ENCODE data around the gene PRLH. TPM values are rescaled to one million over a fixed set of nuclear protein-coding genes. Genes with fewer than 3 reads are reported as not detected.
"Not testable (repeated sequence)": the region's sequence is repeated elsewhere in the genome, so short reads cannot be mapped to it uniquely, and the experiment has no call there.

Gene PRLH
- total RNA-seq, 1 donor from 2014 or later: not detected

DNA sequence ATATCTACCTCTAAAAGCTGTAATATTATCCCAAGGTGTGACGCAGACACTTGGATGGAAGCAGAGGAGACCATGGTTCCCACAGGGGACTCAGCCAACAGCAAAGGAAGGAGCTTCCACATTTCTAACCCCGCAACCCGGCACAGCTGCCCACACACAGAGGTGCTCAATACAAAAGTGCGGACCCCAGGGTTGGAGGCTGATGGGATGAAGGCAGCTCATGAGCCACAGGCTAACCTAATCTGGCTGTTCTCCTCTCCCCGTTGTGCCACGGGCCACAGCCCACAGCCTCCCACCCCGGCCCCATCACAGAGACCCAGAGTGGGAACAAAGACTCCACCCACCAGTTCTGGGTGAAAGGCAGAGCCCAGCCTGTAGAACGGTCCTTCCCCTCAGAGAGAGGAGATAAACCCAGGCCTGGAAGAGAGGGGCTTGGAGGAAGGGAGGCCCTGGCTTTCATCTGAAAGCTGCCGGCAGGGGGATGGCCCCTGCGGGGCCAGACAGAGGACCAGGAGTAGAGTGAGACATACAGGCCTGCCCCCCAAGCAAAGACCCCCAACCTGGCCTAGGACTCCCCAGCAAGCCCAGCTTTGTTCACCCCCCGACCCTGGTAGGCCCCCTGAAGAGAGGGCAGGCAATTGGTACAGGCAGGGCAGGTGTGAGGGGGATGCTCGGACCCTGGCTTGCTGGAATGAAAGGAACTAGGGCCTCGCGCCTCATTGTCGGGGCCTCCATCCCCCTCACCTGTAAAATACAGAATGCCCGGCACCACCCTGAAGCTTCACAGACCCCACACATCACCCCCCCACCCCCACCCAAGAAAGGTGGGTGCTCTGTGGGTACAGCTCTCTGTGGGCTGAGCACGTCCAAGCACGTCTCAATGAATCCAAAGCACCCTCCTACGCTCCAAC, 17.3 kb downstream of the PRLH start:
- DNase-seq: no peak

DNA sequence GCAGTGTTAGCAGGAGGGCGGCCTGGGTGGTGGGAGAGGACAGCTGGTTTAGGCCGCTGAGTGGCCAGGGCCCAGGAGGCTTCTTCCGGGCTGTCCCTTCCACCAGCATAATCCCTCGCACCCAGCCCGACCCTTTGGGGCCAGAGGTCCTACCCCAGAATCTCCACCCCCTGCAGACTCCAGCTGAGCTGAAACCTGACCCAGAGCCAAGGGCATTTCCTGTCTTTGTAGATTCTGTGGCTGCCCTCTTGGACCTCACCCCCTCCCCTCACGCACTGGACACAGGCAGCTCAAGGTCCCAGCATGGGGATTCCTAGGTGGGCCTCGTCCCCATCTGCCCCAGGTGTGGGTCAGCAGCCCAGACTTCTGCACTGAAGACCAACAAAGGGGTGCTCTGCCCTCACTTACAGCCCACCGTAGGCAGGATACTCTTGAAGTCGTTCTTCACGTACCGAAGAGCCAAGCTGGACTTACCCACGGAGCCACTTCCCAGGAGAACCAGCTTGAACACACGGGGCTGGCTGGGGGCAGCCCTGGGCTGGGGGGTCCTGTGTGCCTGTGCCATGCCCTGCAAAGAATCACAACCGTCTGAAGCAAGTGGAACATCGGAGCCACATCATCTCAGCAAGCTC, 19.3 kb downstream of the PRLH start:
- no peak for DNase-seq

DNA sequence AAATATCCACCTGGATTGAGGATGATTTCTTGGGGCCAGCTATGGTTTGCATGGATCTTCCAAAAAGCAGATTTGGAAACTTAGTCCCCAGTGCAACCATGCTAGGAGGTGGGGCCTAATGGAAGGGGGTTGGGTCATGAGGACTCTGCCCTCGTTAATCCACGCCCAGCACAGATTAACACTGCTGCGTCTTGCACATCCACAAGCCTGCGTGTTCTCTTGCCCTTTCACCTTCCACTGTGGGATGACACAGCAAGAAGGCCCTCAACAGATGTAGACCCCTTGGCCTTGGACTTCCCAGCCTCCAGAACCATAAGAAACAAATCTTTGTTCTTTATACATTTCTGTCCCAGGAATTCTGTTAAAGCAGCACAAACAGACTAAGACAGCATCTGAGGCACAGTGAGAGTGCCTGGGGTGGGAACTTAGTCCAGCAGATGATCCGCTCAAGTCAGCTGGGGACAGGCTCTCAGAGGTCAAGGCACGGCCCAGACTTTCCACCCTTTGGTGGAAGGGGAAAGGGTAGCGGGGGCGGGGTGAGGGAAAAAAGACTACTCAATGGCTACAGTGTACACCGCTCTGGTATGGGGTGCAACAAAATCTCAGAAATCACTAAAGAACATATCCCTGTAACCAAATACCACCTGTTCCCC, 21.8 kb downstream of the PRLH start:
- no peak for DNase-seq

DNA sequence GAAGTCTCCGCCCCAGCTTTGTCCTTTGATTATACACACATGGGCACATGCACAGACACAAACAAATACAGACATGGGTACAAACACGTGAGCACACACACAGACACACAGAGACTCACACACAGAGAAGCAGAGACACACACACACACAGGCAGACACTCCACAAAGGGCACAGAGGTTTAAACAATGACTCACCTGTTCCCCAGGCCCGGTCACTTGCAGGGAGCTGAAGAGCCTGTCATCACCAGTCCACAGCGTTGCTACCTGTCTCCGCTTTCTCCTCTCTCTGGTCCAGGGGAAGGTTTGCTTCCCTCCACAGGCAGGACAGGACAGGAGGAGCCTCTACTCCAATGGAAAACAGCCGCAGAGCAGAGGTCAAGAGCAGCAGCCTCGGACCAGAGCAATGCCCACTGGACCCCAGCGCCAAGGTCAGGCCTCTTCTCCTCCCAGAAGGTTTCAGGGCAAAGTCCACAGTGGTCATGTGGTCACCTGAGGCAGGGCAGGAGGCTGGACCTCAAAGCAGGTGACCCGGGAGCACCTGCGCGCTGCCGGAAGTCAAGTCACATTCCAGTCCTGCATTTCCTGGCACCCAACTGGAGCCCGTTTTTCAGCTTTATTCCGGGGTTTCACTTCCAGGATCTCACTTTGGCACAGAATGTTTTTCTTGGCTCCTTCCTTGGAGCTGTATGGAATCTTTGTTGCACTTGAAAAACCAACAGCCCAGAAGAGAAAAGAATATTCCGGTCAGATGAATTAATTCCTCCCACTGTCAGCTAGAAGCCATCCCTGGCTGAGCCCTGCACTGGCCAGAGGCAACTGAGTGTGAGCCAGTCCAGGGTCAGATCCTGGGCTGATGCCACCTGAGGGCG, 24.1 kb downstream of the PRLH start, which contains the start of gene RAB17:
Gene RAB17, minus strand, starts transcription at position 463 of the 869 bp plus-strand sequence. CDS start 4,580 bp downstream, outside the sequence.
- DNase-seq: no peak

DNA sequence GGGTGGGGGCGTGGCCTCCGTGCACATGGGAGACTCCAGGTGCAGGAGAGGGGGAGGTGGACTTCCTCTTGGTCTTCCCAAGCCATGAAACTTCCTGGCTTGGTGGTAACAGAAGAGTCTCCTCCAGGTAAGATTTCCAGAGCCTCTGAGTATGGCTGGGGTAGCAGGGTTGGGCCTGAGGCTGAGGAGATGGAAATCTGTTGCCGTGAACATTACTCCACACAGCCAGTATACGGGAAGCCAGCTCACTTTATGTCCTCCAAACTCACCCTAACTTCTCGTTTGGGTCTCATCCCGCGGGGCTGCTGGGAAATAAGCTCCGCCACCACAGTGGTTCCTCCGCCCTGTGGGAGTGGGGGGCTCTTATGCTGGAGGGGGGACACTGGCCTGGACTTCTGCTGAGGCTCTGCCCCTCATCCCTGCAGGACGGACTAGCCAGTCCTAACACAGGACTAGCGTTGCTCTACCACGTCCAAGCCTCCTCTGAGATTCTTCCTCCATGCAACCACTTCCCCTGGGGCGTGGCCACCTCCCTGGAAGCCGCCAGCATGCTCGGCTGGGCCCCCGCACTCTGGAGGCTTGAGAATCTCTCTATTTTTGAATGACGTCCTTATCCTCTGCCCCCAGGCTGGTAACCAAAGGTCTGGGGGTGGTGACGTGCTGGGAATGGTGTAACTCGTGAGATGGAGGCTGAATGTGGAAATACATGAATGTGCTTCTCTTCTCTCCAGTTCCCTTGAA, 24.9 kb downstream of the PRLH start:
- no peak for DNase-seq

DNA sequence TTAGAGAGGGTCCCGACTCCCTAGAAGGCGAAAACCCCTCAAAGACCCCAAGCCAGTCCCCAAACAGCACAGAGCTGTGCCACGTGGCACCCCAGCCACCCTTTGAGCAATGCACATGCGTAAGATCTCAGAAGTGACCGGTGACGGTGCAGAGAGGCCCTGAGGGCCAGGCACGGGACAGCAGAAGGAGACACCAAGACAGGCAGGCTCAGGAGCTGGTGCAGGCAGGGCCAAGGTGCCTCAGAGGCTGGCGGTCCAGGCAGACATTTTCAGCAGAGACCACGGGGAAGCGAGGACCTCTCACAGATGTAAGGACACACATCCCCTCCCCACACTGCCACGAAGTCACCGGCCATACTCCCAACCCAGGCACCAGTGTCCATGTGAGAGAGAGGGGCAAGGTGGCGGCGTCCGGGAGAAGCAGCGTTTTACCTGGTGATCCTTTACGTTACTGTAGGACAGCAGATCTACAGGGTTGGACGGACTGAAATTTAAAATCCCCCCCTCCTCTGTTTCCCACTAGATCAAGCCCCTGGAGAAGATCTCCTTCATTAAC, 26.1 kb downstream of the PRLH start:
- no peak for DNase-seq

DNA sequence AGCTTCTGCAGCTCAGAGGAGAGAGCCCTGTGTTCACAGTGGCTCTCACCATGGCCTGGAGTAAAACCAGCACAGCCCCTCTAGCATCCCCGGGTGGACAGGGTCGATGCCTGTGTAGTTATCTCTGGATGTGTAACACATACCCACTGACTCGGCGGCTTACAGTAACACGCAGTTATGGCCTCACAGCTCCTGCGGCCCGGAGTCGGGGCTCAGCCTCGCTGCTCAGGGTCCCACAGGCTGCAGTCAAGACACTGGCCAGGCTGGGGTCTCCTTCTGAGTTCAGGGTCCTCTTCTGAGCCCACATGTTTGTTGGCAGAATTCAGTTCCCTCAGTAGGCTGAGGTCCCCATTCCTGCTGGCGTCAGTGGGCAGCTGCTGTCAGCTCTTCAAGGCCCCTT, 26.7 kb downstream of the PRLH start:
- DNase-seq: no peak

DNA sequence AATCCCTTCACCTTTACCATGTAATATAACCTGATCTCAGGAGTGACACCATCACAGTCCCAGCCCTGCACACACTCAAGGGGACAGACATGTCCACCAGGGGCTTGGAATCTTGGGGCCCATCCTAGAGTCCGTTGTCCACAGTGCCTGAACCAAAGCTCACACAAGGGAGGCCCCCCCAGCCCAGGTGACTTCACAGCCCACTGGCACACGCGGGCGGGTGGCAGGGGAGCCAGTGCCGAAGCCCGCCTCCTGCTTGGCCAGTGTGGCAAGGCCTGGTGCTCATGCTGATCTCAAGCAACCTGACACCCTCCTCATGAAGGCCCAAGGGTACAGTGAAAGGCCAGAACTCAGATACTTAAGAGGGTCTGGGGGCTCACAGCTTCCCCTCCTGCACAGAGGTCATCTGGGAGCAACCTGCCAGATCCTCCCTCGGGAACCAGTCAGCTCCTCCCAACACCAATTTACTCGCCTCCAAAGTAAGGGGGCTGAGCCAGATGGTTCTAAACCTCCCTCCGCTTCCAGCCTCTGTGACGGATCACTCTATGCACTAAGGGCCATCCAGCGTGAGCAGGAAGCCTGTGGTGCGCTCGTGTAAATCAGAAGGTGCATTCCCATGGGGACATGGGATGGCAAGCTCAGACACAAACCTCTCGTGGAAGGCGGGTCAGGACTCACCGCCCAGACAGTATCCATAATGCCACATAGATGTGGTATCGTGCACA, 27.4 kb downstream of the PRLH start:
- no peak for DNase-seq

DNA sequence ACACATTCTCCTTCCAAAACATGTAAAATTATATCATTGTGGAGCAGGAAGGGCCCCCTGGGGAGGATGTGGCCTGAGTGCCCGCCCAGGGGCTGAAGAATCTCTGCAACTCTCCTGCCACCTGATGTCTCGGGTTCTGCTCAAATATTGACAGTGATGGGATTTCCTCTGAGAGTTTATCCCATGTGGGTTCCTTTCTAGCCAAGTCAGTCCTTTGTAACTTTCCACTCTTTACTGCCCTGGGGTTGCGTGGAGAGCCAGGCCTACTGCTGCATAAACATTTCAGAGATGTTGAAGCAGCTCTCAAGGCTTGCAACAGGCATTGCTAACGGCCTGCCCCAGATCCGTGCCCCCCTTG, 28.1 kb downstream of the PRLH start:
- no peak for DNase-seq

DNA sequence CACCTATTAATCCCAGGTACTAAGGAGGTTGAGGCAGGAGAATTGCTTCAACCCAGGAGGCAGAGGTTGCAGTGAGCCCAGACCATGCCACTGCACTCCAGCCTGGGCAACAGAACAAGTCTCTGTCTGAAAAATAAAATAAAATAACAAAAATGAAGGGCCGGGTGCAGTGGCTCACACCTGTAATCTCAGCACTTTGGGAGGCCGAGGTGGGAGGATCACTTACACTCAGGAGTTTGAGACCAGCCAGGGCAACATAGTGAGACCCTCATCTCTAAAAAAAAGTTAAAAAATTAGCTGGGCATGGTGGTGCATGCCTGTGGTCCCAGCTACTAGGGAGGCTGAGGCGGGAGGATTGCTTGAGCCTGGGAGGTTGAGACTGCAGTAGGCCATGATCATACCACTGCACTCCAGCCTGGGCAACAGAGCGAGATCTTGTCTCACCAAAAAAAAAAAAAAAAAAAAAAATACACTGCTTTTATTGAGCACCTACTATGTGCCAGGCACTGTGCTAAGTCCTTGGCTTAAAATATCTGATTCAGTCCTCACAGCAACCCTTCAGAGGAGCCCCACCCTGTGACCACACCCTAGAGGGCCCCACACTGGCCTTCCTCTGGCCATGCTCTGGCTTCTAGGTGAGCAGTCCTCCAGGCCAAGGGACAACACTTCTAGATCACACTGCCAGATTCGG, 29.6 kb downstream of the PRLH start:
- DNase-seq: not testable (repeated sequence)

DNA sequence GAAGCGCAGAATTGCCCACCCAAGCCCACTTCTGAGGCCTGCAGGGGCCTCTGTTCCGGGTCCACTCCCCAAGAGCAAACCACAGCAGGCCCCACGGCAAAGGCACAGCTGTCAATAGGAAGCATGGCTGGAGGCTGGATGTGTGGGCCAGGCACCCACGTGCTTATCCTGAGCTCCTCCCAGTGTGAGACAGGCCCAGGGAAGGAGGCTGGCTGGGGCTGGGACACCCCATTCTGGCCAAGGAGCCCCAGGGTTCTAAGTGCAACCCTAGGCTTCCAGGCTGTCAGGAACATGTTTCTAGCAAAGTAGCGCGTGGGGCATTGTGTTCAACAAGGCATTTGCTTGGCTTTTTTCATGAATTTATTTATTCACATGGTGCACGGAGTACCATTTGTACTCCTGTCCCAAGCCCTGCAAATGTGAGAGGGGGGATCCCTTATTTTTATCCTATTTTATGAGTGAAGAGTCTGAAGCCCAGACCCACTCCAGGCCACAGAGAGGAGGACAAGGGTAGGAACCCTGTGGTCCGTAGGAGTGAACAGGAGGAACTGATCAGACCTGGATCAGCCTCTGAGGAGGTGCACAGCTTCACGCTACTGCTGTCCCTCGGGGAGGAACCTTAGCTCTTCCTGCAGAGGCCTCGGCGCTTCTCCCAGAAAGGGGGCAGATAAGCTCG, 30.3 kb downstream of the PRLH start:
- DNase-seq: no peak

DNA sequence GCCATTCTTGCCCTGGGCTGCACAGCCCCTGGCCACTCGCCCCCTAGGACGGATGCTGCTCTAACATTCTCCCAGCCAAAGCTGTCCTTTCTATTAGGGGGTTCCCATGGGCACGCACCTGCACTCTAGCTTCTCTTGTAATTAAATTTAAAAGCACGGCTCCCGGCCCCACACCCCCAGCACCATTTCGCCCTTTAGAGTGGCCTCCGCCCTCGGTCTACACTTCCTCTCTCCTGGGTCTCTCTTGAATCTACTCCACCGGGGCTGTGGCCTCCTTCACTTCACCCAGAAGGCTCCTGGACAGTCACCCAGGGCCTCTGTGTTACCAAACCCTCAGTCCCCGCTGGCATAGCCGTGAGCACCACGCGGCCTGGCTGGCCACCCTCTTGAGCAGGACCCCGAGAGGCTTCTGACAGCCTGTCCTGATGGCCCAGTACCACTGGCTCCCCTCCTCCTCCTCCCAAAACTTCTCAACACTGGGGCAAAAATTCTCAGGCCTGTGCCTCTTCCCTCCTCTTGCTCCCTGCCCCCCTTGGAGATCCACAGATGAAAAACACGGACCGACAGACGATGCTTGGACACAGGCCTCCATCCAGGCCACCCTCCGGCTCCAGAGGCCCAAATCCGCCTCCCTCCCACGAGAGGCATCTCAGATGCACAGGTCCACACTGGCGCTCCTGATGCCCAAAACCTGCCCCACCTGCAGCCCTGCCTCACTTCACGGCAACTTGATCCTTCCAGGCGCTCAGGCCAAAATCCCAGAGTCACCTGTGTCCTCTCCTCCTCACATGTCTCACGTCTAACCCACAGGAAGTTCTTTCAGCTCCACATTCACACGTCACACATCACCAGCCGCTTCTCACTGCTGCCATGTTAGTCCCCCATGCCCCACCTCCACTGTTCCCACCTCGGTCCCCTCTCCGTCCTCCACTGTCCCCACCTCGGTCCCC, 31.1 kb downstream of the PRLH start:
- no peak for DNase-seq

DNA sequence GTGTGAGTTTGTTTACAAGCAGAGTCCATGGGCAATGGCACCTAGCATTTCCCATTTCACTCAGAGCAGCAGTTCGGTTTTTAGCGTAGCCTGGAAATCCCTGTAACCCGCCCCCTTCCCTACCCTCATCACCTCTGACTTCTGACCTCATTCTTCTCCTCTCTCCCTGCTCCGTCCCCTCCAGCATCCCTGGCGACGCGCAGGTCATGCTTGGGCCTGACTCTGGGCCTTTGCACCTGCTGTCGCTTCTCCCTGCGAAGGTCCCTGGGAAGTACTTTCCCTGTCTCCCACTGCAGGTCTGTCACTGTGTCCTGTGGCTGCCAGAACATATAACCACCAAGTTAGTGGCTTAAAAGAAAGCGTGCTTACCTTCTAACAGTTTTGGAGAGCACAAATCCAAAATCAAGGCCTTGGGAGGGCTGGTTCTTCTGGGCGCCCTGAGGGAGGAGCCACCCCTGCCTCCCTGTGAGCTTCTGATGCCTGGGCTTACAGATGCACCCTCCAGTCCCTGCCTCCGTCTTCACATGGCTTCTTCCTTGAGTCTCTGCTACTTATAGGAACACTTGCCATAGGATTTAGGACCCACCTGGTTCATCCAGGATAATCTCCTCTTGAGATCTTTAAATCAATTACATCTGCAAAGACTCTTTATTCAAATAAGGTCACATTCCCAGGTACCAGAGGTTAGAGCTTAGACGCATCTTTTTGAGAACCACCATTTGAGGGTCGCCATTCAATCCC, 32.3 kb downstream of the PRLH start:
- no peak for DNase-seq

DNA sequence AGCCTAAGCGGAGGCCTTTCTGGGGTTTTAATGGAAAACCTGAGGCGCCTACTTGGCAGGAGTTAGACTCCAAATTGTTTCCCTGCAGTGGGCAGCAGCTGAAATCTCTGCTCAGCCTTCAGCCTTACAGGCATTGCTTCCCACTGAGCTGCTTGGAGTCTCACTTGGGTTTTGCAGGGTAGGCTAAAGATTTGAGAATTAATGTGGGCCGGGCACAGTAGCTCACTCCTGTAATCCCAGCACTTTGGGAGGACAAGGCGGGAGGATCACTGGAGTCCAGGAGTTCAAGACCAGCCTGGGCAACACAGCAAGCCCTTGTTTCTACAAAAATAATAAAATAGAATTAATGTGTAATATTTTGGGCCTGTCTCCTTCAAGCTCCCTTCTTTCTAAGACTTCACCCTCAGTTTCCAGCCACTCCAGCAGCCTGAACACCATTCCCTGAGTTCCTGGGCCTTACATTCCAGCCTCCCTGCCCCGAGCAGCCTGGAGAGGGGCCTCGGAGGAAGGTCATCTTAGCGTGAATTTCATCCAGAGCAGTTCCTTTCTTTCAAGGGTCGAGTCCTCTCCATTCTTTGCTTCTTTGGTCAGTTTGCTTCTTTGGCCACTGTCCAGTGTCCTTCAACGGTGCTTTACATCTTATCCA, 33.2 kb downstream of the PRLH start:
- no peak for DNase-seq

DNA sequence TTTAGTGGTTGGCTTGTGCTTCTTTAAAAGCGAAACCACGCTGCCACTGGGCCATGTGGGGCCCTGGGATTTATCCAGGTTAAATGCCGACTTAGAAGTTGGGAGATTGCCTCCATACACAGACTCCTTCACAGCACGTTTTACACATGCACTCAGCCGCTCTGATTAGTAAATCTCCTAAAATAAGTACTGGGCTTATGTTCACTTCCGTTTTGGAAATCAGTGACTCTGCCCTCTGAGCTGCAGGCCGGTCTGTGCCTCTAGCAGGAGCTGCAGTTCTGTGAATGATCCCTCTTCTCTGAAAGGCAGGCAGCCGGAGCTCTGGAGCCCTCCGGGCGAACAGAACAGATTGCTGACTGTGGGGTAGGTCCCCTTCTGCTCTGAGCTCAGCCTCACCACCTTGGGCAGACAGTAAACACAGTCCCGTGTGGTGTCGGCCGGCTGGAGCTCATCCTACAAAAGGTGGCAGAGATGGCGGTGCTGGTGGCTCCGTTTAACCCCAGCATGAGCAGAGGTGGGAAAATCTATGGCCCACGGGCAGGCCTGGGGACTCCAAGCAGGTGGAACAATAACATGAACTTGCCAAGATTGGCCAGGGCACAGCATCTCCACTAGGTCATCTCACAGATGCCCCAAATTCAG, 34.0 kb downstream of the PRLH start:
- peak; percentile 86 for DNase-seq

DNA sequence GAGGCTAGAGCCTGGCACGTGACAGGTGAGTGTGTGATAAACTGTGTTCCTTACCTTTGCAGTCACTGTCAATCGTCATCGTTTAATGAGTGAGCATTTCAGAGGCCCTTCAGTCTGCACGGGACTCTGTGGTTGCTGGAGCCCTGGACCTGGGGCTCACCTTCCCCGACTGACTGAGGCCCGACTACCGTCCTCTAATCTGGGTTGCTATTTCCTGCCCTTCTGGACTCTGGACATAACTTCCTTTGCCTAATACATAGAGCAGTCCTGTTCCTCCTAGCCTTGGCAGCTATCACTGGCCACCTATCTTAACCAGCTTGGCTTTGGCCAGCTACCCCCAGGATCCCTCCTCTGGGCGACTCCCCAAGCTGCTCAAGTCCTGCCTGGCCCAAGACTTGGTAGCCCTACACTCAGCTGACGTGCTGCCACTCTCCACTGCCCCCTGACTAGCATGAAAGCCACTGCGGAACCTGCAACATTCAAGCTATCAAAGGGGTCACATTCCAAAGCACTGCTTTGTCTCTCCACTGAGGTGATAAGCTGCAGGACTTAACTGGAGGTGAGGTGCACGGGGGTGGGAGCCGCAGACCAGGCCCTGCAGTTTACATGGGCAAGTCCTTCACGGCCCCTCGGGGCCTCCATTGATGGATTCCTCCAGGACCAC, 35.2 kb downstream of the PRLH start:
- DNase-seq: no peak

All from tongue (tissue), 2 donors.